Activated effector memory CD4-positive, alpha-beta T cell treated with Interleukin-2 at 50 U/mL for 16 hours (primary cell): ENCODE measurements around the gene NAPB.
"Not testable (repeated sequence)": the region's sequence is repeated elsewhere in the genome, so short reads cannot be mapped to it uniquely, and the experiment has no call there.

Experiments used
- DNase-seq: peaks from one replicate; pipeline ENCODE4 v3.0.0-alpha.2; 2020

Gene NAPB

DNA sequence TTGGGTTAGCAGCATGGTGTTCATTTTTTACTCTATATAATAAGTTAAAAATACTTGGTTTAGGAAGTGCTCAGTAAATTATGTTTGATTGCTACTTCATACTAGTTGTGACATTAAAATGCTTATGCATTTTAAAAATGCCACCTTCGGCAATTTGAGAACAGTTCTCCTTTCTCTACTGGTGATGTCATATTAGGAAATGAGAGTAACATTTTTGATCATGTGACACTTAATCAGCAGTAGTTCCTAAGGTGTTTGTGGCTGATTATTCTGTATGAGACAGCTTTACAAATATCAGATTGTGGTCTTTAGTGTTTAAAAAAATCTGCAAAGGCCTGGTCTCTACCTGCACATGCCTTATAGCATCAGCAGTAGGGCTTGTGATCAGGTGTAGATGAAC lies 54.9 kb downstream of the NAPB start:
- no peak for DNase-seq

GRCh38 chr20:23365390-23366165 lies 55.7 kb downstream of the NAPB start:
- no peak for DNase-seq

DNA sequence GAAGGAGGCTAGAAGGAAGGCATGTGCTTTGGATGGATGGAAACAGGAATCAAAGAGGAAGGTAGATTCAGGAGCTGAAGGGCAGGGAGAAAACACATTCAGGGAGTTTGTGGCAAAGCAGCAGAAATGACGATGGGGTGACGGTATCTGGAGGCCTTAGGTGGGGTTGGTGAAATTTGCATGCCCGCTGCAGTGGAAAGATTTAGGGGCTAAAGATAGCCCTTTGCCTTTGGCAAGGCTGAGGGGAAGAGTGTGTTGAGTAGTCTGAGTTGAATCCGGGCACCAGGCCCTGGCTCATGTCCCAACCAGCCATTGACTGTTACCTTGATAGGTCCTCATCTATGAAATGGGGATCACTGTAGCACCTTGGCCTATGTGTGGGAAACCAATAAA lies 58.0 kb downstream of the NAPB start:
- DNase-seq, result no peak

DNA sequence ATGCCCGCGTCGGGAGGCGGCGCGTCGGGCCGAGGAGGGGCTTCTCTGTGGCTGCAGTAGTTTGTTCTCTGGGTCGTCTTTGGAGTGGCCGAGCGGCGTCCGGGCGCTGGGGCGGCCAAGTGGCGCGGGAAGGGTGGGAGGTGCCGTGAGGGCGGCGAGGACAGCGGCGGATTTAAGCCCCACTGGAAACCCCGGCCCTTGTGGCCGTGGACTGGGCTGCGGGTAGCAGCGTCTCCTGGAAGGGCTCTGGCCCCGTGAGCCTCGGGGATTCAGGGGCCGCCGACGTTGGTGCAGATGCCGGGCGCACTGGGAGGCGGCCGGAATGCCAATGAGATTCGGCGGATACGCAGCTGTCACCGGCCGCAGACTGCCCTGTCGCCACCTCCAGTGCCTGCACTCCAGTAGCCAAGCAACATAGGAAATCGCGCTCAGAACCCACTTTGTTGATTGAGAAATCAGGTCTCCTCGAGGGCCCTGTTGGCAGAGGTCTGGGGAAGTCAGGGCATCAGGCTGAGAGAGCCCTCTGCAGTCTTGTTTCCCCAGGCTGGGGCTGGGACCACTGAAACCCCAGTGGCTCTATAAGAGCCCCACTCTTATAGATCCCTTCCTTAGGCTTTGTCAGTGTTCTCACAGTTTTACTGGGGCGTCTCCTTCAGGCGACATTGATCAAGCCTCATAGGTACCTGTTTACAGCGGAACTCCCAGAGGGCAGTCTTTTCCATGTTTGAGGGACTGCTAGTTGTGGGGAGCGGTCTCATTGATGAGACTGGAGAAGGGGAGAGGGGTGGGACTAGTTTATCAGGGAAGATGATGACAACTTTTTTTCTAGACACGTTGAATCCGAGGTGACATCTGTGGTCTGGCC lies 58.7 kb downstream of the NAPB start:
- no peak for DNase-seq

DNA sequence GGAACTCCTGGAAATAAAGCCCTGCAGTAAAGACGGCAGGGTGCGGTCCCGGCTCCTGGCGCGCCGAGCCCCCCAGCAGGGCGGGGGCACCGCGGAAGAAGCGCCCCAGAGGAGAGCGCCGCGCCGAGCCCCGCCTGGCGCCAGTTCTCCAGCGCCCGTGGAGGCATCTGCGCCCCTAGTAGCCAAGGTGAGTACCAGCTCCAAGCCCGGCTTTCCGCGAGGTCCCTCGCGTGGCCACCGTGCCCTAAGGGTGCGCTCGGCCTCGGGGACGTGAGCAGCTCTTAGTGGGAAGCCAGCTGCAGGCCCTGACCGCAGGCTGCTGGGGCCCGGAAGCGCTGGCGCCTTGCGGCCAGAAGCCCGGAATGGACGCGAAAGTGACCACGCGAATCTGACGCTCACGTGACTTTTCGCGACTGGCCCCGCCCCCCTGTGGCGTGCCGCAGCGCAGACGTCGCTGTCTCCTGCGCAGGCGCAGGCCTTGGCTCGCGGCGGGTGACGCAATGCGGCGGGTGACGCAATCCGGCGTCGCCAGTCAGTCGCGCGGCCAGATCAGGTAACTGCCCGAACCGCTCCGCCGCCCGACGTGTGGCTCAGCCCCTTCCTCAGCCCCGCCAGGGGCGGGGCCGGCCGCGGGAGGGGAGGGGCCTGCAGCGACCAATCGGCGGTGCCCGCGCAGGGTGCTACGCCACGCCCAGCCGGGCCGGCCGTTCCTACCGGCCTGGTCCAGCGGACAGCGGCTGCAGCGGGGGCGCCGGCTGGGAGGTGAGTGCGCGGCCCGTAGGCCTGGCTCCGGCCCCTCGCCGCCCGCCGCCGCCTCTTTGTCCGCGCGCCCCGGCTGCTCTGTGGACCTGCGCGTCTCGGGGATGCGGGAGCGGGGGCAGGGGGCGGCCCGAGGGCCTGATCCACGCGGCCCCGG lies 59.6 kb downstream of the NAPB start, which contains the start of gene GZF1:
Gene GZF1, plus strand, starts transcription at position 707 of the 916 bp plus-strand sequence. CDS start 2,202 bp downstream, outside the sequence.
- DNase-seq, result peak; percentile 98

DNA sequence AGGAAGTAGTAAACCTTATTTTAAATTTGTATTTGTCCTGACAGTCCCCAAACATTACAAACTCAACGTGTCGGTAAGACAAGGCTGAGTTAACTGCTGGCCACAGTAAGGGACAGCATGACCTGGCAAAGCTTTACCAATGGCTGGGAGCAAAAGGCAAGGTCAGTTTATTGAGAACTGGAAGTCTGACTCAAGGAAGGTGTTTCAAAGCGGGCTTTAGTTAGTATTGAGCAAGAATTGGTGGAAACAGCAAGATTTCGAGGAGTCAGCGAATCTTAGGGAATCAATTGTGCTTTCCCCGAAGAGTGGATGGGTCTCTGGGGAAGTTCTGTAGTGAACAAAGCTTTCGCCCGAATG lies 60.2 kb downstream of the NAPB start:
- DNase-seq, result no peak

- no peak for DNase-seq
Observed at GRCh38 chr20:23360531-23360930, 60.8 kb downstream of the NAPB start.

- DNase-seq, result no peak
Observed at GRCh38 chr20:23358923-23359593, 62.2 kb downstream of the NAPB start.

GRCh38 chr20:23358563-23358906 lies 62.8 kb downstream of the NAPB start:
- no peak for DNase-seq

- DNase-seq, result peak; percentile 100
Observed at GRCh38 chr20:23357767-23358562, 63.3 kb downstream of the NAPB start.

- no peak for DNase-seq
Observed at GRCh38 chr20:23356203-23356602, 65.1 kb downstream of the NAPB start.

- peak; percentile 44 for DNase-seq
Observed at GRCh38 chr20:23350904-23351838, 70.1 kb downstream of the NAPB start.

DNA sequence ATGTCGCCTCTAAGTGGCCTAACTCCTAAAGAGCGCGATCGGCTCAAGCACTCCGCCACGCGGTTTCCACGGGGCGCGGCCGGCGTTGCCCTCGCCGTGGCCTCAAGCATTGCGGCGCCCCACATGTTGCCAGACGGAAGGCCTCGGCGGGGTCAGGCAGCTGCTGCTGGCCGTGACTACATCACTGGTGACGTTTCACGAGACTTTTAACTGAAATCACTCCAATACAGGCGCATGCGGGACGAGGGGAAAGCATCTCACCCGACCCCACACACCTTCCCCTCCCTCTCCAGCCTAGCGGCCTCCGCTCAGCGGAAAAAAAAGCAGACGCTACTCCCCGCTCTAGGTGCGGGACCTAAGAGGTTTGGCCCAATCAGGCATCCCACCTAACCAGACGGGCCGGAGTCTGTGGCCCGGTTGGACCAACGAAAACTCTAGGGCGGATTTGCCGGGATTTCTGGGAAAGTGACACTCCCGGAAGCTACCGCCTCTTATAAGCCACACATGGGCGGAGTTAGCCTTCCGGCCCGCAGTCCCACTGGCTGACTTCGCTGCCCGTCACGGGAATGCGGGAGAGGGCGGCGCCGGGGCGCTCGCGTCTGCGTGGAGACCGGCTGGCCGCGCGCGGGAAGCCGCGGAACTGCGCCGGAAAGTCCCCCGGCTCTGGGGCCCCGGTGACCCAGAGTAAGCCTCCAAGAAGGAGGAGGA lies 70.9 kb downstream of the NAPB start, which contains the start of gene NXT1:
Gene NXT1, plus strand, starts transcription at position 596 of the 708 bp plus-strand sequence. CDS start 3,251 bp downstream, outside the sequence.
- peak; percentile 95 for DNase-seq

GRCh38 chr20:23349338-23350195 lies 71.7 kb downstream of the NAPB start:
- peak; percentile 71 for DNase-seq

DNA sequence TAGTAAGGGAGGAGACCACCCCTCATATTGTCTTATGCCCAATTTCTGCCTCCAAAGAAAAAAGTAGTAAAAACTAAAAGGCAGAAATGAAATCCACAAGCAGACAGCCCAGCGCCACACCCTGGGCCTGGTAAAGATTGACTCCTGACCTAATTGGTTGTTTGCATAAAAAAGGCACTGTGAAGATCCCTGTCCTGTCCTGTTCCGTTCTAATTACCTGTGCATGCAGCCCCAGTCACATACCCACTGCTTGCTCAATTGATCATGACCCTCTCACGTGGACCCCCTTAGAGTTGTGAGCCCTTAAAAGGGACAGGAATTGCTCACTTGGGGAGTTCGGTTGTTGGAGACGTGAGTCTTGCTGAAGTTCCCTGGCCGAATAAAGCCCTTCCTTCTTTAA lies 72.8 kb downstream of the NAPB start:
- not testable (repeated sequence) for DNase-seq

DNA sequence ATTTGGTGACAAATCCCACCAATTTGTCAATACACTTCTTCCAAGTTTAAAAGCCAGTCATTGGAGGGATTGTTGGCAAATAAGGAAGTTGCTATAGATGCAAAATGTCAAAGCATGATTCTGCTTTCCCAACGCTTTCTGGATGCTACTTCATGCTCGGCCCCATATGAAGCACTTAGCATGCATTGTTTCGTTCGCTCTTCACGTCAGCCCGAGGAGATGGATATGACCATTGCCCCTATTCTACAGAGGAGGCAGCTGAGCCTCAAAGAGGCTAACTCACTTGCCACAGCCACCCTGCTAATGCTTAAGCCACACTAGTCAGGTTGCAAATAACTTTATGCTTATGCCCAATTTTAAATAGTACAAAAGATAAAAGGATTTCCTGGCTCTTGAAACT lies 73.5 kb downstream of the NAPB start:
- DNase-seq, result no peak

- DNase-seq, result no peak
Observed at GRCh38 chr20:23346002-23346401, 75.3 kb downstream of the NAPB start.

GRCh38 chr20:23344336-23344735 lies 77.0 kb downstream of the NAPB start:
- DNase-seq, result no peak

DNA sequence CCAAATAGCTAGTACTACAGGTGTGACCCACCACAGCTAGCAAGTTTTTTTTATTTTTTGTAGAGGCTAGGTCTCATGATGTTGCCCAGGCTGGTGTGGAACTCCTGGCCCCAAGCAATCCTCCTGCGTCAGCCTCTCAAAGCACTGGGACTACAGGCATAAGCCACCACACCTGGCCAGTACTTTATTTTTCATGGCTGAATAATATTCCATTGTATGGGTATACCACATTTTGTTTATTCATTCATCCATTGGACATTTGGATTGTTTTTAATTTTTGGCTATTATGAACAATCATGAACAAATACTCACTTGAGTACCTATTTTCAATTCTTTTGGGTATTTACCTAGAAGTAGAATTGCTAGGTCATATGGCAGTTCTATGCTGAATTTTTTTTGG lies 77.7 kb downstream of the NAPB start:
- no peak for DNase-seq
